ACC112 (cell line): ENCODE measurements around the gene SLC1A2.

Experiments
- H2AFZ ChIP-seq: fragments of 200-600 bp; sonication (generic); one replicate; pipeline ENCODE4 v1.6.0; 2017; ENCODE audit warnings: antibody characterized with exemption, low read length; ENCODE audit not compliant: unreplicated experiment
- H3K27ac ChIP-seq: fragments of 200-600 bp; sonication (generic); 2 replicates; pipeline ENCODE4 v1.5.1; 2014; ENCODE audit warnings: low read depth, mild to moderate bottlenecking, antibody characterized with exemption, low read length, moderate library complexity
- H3K27me3 ChIP-seq: fragments of 200-600 bp; sonication (generic); 2 replicates; pipeline ENCODE4 v1.6.1; 2014; ENCODE audit warnings: mild to moderate bottlenecking, antibody characterized with exemption, low read length, moderate library complexity, mixed read lengths; ENCODE audit not compliant: insufficient read depth
- H3K36me3 ChIP-seq: fragments of 200-600 bp; sonication (generic); 2 replicates; pipeline ENCODE4 v1.6.1; 2016; ENCODE audit warnings: mild to moderate bottlenecking, antibody characterized with exemption, low read length, moderate library complexity, mixed read lengths; ENCODE audit not compliant: insufficient read depth
- H3K4me1 ChIP-seq: fragments of 200-600 bp; sonication (generic); one replicate; pipeline ENCODE4 v1.6.1; 2016; ENCODE audit warnings: low read length, mixed read lengths; ENCODE audit not compliant: insufficient read depth, unreplicated experiment, control insufficient read depth
- H3K4me3 ChIP-seq: fragments of 200-600 bp; sonication (generic); 2 replicates; pipeline ENCODE4 v1.5.1; 2014; ENCODE audit warnings: mild to moderate bottlenecking, low read depth, low read length
- H3K79me2 ChIP-seq: fragments of 200-600 bp; sonication (generic); one replicate; pipeline ENCODE4 v1.6.0; 2016; ENCODE audit warnings: low read length; ENCODE audit not compliant: control insufficient read depth, unreplicated experiment, insufficient read depth

Gene SLC1A2

DNA sequence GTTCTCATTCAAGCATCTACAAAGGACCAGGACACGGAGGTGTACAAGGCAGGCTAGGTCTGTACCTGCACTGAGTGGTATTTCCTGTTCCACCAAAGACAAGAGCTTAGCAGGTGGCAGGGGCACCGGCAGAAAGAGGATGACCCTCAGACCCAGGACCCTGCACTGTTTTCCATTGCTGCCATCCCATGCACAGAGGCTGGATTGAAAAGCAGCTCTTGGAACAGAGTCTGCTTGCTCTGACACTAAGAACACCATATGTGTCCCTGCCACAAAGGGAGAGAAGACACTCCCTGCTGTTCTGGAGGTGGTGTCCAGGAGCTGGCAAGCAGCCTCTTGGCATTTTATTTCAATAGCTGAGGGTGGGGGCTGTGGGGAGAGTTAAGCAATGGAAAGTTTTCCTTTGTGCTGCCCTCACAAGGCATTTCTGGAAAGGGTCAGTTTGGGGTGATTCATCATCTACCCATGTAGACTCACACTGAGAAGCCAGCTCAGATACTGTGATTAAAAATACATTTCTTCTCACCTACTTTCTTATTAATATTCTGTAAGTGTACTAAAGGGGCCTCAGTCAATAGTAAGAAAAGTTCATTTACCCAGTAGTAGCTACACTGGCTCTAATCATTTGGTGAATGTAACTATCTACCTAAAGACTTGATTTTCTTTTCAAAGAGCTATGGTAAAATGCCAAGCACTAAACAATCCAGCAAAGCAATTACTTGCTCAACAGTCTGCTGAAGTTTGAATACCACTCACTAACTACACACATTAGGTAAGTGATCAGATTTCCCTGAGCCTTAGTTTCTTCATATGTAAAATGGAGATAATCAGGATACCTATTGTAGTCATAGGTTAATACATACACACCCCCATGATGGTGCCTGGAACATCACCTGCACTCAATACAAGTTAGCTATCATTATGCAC is 55.2 kb downstream of the SLC1A2 start:
- Histone ChIP-seq H3K27ac (peak overlapping the region; percentile 78), H3K79me2 (no peaks in the 10 kb centered on the region), H3K4me3 (no peak overlapping the region), H2AFZ (no peak overlapping the region), H3K36me3 (peaks cover 10% of the 10 kb centered on the region), H3K4me1 (peaks cover 34% of the 10 kb centered on the region), H3K27me3 (no peaks in the 10 kb centered on the region)

DNA sequence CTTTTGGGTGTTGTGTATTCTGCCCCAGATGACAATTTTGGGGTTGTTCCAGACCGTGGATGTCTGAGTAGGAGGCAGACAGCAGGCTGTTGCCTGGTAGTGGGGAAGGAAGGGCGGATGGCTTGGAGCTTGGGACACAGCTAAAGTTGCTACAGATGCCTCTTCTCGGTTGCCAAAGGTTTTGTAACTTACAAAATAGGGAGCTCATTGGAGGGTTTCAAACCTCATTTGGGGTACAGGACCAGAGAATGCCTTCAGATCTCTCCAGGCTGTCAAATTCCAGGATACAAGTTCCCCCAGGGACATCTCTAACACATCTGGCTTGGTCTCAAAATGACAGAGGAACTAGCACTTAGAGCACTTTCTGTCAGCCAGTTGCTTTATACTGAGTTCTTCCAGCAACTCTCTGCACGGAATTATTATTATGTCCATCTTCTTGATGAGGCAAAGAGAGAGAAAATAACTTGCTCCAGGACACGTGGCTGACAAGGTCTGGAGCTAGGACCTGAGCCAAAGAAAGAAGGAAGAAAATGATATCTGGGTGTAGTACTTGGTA is 56.0 kb downstream of the SLC1A2 start:
- Histone ChIP-seq H3K36me3 (peaks cover 10% of the 10 kb centered on the region), H3K79me2 (no peaks in the 10 kb centered on the region), H3K4me3 (no peak overlapping the region), H2AFZ (no peak overlapping the region), H3K27me3 (no peaks in the 10 kb centered on the region), H3K27ac (no peak overlapping the region), H3K4me1 (peaks cover 39% of the 10 kb centered on the region)

- no peaks in the 10 kb centered on the region for H3K79me2 ChIP-seq
- no peak overlapping the region for H3K4me3 ChIP-seq
- no peak overlapping the region for H3K27ac ChIP-seq
- H3K36me3 ChIP-seq = peaks cover 10% of the 10 kb centered on the region
- H3K27me3 ChIP-seq = no peaks in the 10 kb centered on the region
- no peak overlapping the region for H2AFZ ChIP-seq
- H3K4me1 ChIP-seq = peaks cover 39% of the 10 kb centered on the region
Observed at GRCh38 chr11:35362521-35362980, 56.8 kb downstream of the SLC1A2 start.

DNA sequence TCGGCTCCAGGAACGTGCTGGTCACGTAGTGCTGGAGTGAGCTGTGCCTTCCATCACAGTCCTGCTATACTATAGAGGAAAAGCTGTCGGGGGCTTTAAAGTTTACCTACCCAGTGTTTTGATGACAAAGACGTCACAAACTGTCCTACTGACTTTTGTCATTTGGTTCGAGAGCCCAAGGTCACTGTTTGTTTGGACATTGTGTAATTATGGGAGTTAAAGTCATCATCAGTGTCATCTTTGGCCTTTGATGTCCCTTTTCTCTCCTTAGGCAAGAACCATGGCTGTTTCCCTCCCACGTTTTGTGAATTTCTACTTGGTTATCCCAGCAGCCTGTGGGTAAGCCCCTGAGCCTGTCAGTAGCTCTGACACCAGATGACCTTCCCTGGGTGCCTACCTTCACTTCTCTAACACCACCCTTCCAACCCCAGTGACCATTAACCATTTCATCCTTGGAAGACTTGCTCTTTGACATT is 59.3 kb downstream of the SLC1A2 start:
- H2AFZ ChIP-seq = no peak overlapping the region
- no peaks in the 10 kb centered on the region for H3K27me3 ChIP-seq
- no peaks in the 10 kb centered on the region for H3K36me3 ChIP-seq
- no peak overlapping the region for H3K27ac ChIP-seq
- no peak overlapping the region for H3K4me3 ChIP-seq
- H3K79me2 ChIP-seq = no peaks in the 10 kb centered on the region
- peaks cover 34% of the 10 kb centered on the region for H3K4me1 ChIP-seq

DNA sequence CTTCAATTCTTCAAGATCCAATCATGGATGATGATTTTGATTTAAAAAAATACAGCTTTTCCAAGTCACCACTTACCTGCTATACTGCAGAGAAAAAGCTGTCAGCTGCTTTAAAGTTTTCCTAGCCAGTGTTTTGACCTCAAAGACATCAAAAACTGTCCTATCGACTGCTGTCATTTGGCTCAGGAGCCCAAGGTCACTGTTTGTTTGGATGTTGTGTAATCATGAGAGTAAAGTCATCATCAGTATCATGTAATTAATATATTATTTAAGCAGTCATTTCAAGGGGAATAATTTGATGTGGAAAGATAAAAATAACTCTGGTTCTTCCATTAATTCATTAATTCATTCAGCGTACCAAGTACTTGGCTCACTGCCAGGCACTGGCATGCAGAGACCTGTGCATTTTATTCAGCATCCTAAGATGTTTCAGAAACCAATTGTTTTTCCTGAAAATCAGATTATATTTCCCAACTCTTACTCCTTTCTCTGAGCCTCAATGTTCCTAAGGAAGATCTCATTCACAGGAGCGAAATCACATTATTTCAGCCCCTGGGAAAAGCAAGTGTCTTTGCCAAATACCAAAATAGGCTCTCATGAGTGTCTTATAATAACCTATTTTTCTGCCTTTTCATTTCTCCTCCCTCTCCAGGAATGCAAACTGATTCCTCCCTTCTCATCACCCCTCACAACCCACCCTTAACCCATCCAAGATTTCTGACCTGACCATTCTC is 59.9 kb downstream of the SLC1A2 start:
- Histone ChIP-seq H2AFZ (no peak overlapping the region), H3K27ac (no peak overlapping the region), H3K79me2 (no peaks in the 10 kb centered on the region), H3K4me1 (peaks cover 29% of the 10 kb centered on the region), H3K4me3 (no peak overlapping the region), H3K27me3 (no peaks in the 10 kb centered on the region), H3K36me3 (no peaks in the 10 kb centered on the region)

DNA sequence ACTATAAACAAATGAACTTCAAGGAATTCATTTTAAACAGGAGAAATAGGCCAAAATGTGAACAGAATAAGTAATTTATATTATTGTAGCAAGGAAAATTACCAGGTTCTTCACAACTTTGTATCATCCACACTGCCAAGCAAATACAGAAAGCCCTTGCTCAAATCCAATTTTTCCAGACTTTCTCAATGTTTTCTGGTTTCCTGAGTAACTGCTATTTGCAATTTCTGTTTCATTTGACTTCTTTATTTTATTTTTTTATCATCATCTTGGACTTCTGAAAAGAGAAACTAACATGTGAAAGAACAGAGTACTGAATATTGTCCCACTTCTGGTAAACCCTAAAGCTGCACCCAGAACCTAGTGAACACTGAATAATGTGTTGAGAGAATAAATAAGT is 61.0 kb downstream of the SLC1A2 start:
- Histone ChIP-seq H3K27me3 (no peaks in the 10 kb centered on the region), H3K4me1 (peaks cover 19% of the 10 kb centered on the region), H3K36me3 (no peaks in the 10 kb centered on the region), H3K27ac (peak overlapping the region; percentile 21; the same call in 1 of the 2 replicates), H3K4me3 (no peak overlapping the region), H2AFZ (no peak overlapping the region), H3K79me2 (no peaks in the 10 kb centered on the region)

GRCh38 chr11:35357923-35358322 is 61.4 kb downstream of the SLC1A2 start:
- Histone ChIP-seq H3K27ac (peak overlapping the region; percentile 21; the same call in 1 of the 2 replicates), H3K79me2 (no peaks in the 10 kb centered on the region), H3K27me3 (no peaks in the 10 kb centered on the region), H3K4me1 (peaks cover 14% of the 10 kb centered on the region), H3K36me3 (no peaks in the 10 kb centered on the region), H2AFZ (no peak overlapping the region), H3K4me3 (no peak overlapping the region)

- Histone ChIP-seq H2AFZ (no peak overlapping the region), H3K27ac (peak overlapping the region; percentile 2; the same call in 1 of the 2 replicates), H3K79me2 (no peaks in the 10 kb centered on the region), H3K27me3 (no peaks in the 10 kb centered on the region), H3K36me3 (no peaks in the 10 kb centered on the region), H3K4me3 (no peak overlapping the region), H3K4me1 (peaks cover 22% of the 10 kb centered on the region)
Observed at GRCh38 chr11:35355102-35355749, 64.1 kb downstream of the SLC1A2 start.

DNA sequence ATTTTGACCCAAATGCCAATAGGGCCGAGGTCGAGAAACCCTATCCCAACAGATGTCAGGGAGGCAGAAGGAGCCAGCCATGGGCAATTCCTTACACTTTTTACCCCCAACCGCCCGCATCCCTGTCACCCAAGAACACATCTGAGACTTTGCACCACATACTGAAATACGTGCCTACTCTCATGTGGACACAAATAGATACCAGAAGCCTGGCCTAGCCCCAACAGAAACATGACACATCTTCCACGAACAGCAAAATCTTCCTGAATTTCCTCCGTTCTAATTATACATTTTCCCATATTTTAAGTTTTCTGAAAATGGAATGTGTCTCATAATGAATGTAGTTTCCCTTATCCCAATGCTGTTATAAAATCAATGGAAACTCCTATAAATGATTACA is 64.7 kb downstream of the SLC1A2 start:
- Histone ChIP-seq H3K27ac (0 out of 2 replicates have a peak overlapping the region, but pooled peaks have one; percentile 2), H3K36me3 (no peaks in the 10 kb centered on the region), H3K27me3 (no peaks in the 10 kb centered on the region)

More for the DNA sequence above, 64.7 kb downstream of the SLC1A2 start:
- Histone ChIP-seq H3K79me2 (no peaks in the 10 kb centered on the region), H3K4me3 (no peak overlapping the region), H3K4me1 (peaks cover 22% of the 10 kb centered on the region), H2AFZ (no peak overlapping the region)
